Heart right ventricle (tissue), 16 donors: Measurements from ENCODE around the gene SLC12A2. TPM values are rescaled to one million over a fixed set of nuclear protein-coding genes. Genes with fewer than 3 reads are reported as not detected.

Experiments used
- ATAC-seq, 8 donors: fragments of 200-7000 bp; cut with Tn5 transposase; one replicate each; pipeline ENCODE4 v1.9.1; 2020; ENCODE audit warnings: mild to moderate bottlenecking in 8 of 8, moderate library complexity in 8 of 8, moderate number of reproducible peaks in 1 of 8
- DNase-seq, 2 donors: peaks; one replicate each; pipeline ENCODE4 v3.0.0-alpha.2; 2020
- H3K27ac ChIP-seq, 10 donors: fragments of 200-600 bp; sonication (generic) in 2 of 10; one replicate each; pipeline versions ENCODE4 v1.5.0 to v1.8.0; 2020 to 2022; ENCODE audit warnings: mild to moderate bottlenecking in 3 of 10
- H3K27me3 ChIP-seq, 7 donors: fragments of 200-600 bp; one replicate each; pipeline ENCODE4 v1.8.0; 2021 to 2022; ENCODE audit warnings: mild to moderate bottlenecking in 2 of 7
- H3K36me3 ChIP-seq, 9 donors: fragments of 200-600 bp; sonication (generic) in 1 of 9; one replicate each; pipeline versions ENCODE4 v1.5.0 to v1.8.0; 2020 to 2022; ENCODE audit warnings: mild to moderate bottlenecking in 2 of 9
- H3K4me1 ChIP-seq, 9 donors: fragments of 200-600 bp; sonication (generic) in 1 of 9; one replicate each; pipeline versions ENCODE4 v1.5.0 to v1.8.0; 2020 to 2022; ENCODE audit warnings: mild to moderate bottlenecking in 4 of 9
- H3K4me3 ChIP-seq, 10 donors: fragments of 200-600 bp; sonication (generic) in 2 of 10; one replicate each; pipeline versions ENCODE4 v1.5.0 to v1.8.0; 2020 to 2022; ENCODE audit warnings: mild to moderate bottlenecking in 7 of 10, moderate library complexity in 2 of 10
- H3K9me3 ChIP-seq, 11 donors: fragments of 200-600 bp in 10 of 11; sonication (generic) in 2 of 11; one replicate each; pipeline versions ENCODE4 v1.5.0 to v1.8.0; 2013 to 2022; ENCODE audit warnings: mild to moderate bottlenecking in 2 of 11, control low read depth in 1 of 11, moderate library complexity in 1 of 11
- CTCF ChIP-seq, 9 donors: fragments of 200-600 bp; sonication (generic) in 2 of 9; IDR thresholded peaks; one replicate each; pipeline versions ENCODE4 v1.5.0 to v1.8.0; 2021 to 2022; ENCODE audit warnings: antibody characterized with exemption in 9 of 9, mild to moderate bottlenecking in 5 of 9, moderate library complexity in 1 of 9
- WGBS, 2 donors: extraction: QIAGEN DNeasy Blood & Tissue Kit; methylation state at CpG; one replicate each; pipeline ENCODE4 v1.1.7; 2013; ENCODE audit warnings: inconsistent platforms in 1 of 2; 5-methylcytosine and 5-hydroxymethylcytosine counted together
- intact Hi-C, 10 donors: fragments of 100-400 bp; cut with DNase I; formaldehyde crosslinking; loops; one replicate each; pipeline versions ENCODE4 v1.11.1 to v1.14.2; 2022
- polyA plus RNA-seq, 2 donors: library from polyadenylated mRNA; stranded (reverse); fragments of 200-250 nt; gene quantifications; one replicate each; pipeline ENCODE4 v1.2.3, GENCODE V29; 2013
- total RNA-seq, 10 donors: library from RNA; stranded (reverse); fragmentation: NEBNext Ultra II Directional in 3 of 10; extraction: Animal tissue kit (Norgen Biotek cat#: 25700) in 3 of 10; gene quantifications; one replicate each; pipeline versions ENCODE4 v1.2.1 to v1.2.4, GENCODE V29; 2021 to 2023
- donor health status: Arrhythmogenic right ventricular cardiomyopathy.
- donor health status: ischemic (EF 13 %, LVEDD 7.1; RV severe dilation, severe dysfunction).
- donor health status: healthy with polysubstance abuse.
- donor health status: DM: no; HTN: yes; CAD: no.
- donor health status: DM: no; HTN: no; CAD: no.
- donor health status: ischemic (EF 25% LVEDD 6.9; RV normal size, moderate dysfunction).
- donor health status: ischemic (EF 25% LVEDD 5.7; RV mildly dilated, moderate dysfunction).
- donor health status: healthy.
- donor health status: DM: yes; HTN: yes; CAD: no.
- donor health status: Ischemic cardiomyopathy.
- donor health status: ischemic (EF 35%, LVEDD 5.7; RV mildly dilated, moderate dysfunction).
- donor health status: nonischemic (EF 11% LVEDD 7.7; RV severe dilation, severe dysfunction).
- donor health status: DM: yes; HTN: yes; CAD: no.
- donor health status: PGD.
- donor health status: ischemic (EF 29% LVEDD 5.4; RV normal size, mild dysfunction).
- donor health status: nonischemic (EF 23%, LVEDD 6.1; RV moderate dilation, normal function).

SLC12A2 gene
- total and polyA plus RNA-seq, 12 donors: 2.5 to 23.0 (median 15.4) TPM

GRCh38 chr5:128100860-128101557 lies 17.4 kb downstream of the SLC12A2 start:
- DNase-seq (no peak), ATAC-seq (peak; percentile 20 to 95 (median 86))
- Histone ChIP-seq H3K36me3 (peaks cover 0 to 20% (median 0%) of the 10 kb centered on the region in 9 donors), H3K27me3 (no peaks in the 10 kb centered on the region), H3K4me1 (peaks cover 0 to 48% (median 10%) of the 10 kb centered on the region in 9 donors), H3K4me3 (peak overlapping the region in 4 of 10 donors; percentile 12 to 20 (median 15)), H3K27ac (peak overlapping the region in 8 of 10 donors; percentile 17 to 55 (median 34)), H3K9me3 (peaks cover 0 to 32% (median 24%) of the 10 kb centered on the region in 11 donors)
- WGBS, 2 donors: 37 to 49% methylated on average over 5 of the region's 5 CpGs
- no peak for TF ChIP-seq CTCF (IDR thresholded peaks at IDR 0.05)
- intact Hi-C loops: no loop called here

GRCh38 chr5:128101676-128102075 lies 18.1 kb downstream of the SLC12A2 start:
- H3K36me3 ChIP-seq: peaks cover 0 to 20% (median 0%) of the 10 kb centered on the region in 9 donors
- no peak for TF ChIP-seq CTCF (IDR thresholded peaks at IDR 0.05)
- no peak overlapping the region for H3K4me3 ChIP-seq
- no peak for DNase-seq
- intact Hi-C loops: no loop called here
- peaks cover 0 to 55% (median 10%) of the 10 kb centered on the region in 9 donors for H3K4me1 ChIP-seq
- H3K9me3 ChIP-seq: peaks cover 0 to 26% (median 21%) of the 10 kb centered on the region in 11 donors
- peak overlapping the region in 7 of 10 donors; percentile 17 to 55 (median 35) for H3K27ac ChIP-seq
- no peak for ATAC-seq
- no peaks in the 10 kb centered on the region for H3K27me3 ChIP-seq
- WGBS, 2 donors: 79 to 83% methylated on average over 1 of the region's 1 CpG

DNA sequence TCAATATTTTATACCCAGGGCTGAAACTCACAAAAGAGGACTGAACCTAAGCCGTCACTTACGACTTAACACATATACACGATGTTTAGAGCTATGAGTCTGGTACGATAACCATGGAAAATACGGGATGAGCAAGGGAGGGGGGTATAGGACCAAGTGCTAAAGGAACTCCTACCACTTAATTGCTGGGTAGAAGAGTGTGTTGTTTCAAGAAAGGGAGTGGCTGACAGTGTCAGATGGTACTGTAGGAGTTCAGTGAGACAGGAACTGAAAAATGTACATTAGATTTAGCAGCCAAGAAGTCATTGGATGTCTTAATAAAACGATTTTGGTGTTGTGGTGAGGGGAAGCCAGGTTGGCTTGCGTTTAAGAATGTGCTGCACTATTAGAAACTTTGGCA lies 21.6 kb downstream of the SLC12A2 start:
- TF ChIP-seq CTCF (IDR thresholded peaks at IDR 0.05): no peak
- intact Hi-C loops: no loop called here
- DNase-seq: no peak
- Histone ChIP-seq H3K27ac (peak overlapping the region in 2 of 10 donors; percentile 11 to 18), H3K36me3 (peaks cover 0 to 6% (median 0%) of the 10 kb centered on the region in 9 donors), H3K27me3 (no peaks in the 10 kb centered on the region), H3K4me1 (peaks cover 0 to 50% (median 7%) of the 10 kb centered on the region in 9 donors), H3K4me3 (no peak overlapping the region), H3K9me3 (peaks cover 0 to 5% (median 0%) of the 10 kb centered on the region in 11 donors)
- 61 to 69% methylated on average over 7 of the region's 7 CpGs for WGBS, 2 donors
- ATAC-seq: peak in 2 of 8 donors; percentile 46 to 51

GRCh38 chr5:128109138-128109537 lies 25.6 kb downstream of the SLC12A2 start:
- peaks cover 0 to 27% (median 5%) of the 10 kb centered on the region in 9 donors for H3K4me1 ChIP-seq
- intact Hi-C loops: no loop called here

More at GRCh38 chr5:128109138-128109537, 25.6 kb downstream of the SLC12A2 start:
- DNase-seq (no peak), ATAC-seq (peak in 3 of 8 donors; percentile 66 to 75 (median 74))
- Histone ChIP-seq H3K4me3 (no peak overlapping the region), H3K27me3 (no peaks in the 10 kb centered on the region), H3K36me3 (peaks cover 0 to 26% (median 0%) of the 10 kb centered on the region in 9 donors), H3K27ac (no peak overlapping the region), H3K9me3 (peaks cover 0 to 5% (median 0%) of the 10 kb centered on the region in 11 donors)
- no peak for TF ChIP-seq CTCF (IDR thresholded peaks at IDR 0.05)
- 93 to 94% methylated on average over 14 of the region's 14 CpGs for WGBS, 2 donors
